Measurements from ENCODE around the gene C1QTNF9.
"Not testable (repeated sequence)": the region's sequence is repeated elsewhere in the genome, so short reads cannot be mapped to it uniquely, and the experiment has no call there.

Gene C1QTNF9

GRCh38 chr13:24309300-24309699 is at the start of gene C1QTNF9:
TSS of gene C1QTNF9 (plus strand) at chr13:24309580. CDS start at chr13:24316004, 6,424 bp downstream.
- not testable (repeated sequence) for DNase-seq (ENCODE audit: low read depth)

DNA sequence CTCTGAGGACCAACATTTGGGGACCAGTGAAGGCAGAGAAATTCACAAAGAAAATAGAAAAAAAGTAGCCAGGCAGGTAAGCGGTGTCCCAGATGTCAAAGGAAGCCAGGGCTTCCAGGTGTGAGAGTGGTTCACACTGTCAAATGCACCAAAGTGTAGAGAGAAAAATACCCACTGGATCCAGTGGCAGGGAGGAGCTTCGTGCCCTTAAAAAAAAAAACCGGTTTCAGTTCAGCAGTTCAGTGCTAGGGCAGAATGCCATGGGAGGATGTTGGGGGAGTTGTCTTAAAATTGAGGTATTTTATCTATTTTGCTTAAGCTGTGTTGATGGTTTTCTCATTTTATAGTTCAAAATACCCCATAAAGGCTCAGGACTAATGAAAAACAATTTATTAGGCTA is 47.8 kb upstream of the C1QTNF9 start:
- DNase-seq (ENCODE audit: low read depth), result no peak

DNA sequence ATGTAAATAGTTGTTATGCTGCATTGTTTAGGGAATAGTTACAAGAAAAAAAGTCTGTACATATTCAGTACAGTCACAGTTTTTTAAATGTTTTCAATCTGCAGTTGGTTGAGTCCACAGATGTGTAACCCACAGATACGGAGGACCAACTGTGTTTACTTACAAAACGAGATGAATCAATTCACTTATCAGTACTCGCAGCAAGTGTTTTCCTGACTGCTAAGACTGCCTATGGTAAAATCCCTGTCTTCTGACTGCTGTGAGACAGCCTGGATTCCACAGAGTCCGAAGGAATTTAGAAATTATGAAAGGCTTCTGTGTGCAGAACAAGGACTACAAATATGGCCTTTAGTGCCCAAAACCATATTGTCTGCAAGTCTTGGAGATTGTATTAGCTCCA is 45.7 kb upstream of the C1QTNF9 start:
- no peak for DNase-seq (ENCODE audit: low read depth)

DNA sequence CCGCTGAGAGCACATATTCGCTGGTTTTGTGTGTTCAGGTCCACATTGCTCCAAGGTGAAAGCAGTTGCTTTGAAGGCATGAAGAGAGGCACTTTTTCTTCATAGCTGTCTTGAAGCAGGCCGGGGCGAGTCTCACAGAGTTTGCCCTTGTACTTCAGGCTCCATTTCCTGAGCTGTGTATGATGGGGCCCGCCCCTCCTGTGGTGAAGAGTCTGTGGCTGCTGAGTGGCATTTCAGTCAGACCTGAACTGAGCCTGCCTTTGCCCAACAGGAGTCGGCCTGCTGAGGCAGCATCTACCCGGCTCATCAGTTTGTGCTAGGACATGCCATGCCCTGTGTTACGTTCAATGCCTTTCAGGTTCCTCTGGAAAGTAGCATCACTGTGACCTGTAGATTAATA is 44.4 kb upstream of the C1QTNF9 start:
- DNase-seq (ENCODE audit: low read depth), result no peak

- DNase-seq (ENCODE audit: low read depth), result no peak
Observed at GRCh38 chr13:24265453-24265852, 43.9 kb upstream of the C1QTNF9 start.

- no peak for DNase-seq (ENCODE audit: low read depth)
Observed at GRCh38 chr13:24267274-24267673, 42.1 kb upstream of the C1QTNF9 start.

GRCh38 chr13:24267801-24268200 is 41.6 kb upstream of the C1QTNF9 start:
- no peak for DNase-seq (ENCODE audit: low read depth)

DNA sequence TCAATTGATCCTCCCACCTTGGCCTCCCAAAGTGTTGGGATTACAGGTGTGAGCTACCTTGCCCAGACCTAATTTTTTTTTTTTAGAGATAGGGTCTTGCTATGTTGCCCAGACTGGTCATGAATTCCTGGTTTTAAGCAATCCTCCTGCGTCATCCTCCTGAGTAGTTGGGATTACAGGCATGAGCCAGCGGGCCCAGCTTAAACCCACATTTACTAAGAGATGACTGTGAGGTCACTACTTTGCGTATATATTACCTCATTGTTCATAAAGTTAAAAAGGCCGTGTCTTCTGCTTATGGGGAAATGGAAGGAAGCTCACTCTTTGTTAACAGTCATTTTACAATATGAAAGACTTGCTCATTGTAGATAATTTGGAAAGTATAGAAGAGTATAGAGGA is 39.6 kb upstream of the C1QTNF9 start:
- no peak for DNase-seq (ENCODE audit: low read depth)

DNA sequence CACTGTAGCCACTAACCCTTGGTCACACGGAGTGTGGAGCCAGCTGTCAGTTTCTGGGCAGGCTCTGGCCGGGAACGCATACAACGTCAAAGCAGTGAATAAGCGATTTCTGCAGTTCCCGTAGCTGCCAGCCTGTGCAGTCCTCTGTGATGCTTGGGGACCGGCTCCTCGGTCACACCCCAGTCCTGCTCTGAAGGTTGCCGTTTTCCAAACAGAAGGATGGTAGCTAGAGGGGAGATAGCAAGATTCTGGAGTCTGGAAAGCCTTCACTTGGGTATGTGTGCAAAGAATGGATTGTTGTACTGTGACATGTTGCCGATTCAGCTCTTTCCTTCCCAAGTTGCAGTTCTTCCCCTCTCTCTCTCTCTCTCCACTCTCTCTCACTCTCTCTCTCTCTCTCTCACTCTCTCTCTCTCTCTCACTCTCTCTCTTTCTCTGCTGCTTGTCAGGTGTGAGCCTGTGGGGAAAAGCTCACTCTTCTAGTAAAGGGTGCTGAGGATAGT is 38.7 kb upstream of the C1QTNF9 start:
- no peak for DNase-seq (ENCODE audit: low read depth)

DNA sequence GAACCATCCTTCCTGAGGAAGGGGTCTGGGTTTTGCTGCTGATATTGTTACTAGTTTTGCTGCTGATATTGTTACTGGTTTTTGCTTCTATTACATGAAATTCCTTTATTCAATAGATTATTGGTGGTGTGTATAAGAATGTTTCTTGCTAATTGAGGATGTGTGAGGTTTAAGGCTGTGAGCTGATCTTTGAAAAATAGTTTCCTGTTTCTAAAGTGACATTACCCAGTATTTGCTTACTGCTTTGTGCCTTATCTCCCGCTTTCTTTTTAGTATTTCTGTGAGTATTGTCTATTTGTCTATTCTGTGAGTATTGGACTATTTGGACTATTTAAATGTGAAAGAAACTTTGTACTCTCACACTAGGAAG is 38.2 kb upstream of the C1QTNF9 start:
- no peak for DNase-seq (ENCODE audit: low read depth)

GRCh38 chr13:24271601-24272451 is 37.6 kb upstream of the C1QTNF9 start:
- DNase-seq (ENCODE audit: low read depth), result no peak

GRCh38 chr13:24272452-24273161 is 36.8 kb upstream of the C1QTNF9 start:
- DNase-seq (ENCODE audit: low read depth), result no peak

DNA sequence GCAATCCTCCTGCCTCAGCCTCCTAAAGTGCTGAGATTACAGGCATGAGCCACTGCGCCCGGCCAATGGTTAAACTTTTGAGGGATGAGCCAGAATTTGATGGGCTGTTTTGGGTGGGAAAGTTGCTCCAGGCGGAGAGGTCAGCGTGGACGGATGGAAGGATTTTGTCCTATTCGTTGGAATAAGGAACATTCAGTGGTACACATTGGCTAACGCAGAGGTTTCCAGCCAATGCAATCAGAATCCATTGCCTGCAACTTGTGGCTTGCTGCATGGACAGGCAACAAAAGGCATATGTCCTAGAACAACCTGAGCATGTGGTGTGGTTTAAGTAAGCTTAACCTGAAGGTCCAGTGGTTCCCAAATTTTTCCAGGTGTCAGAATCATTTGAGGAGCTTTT is 35.5 kb upstream of the C1QTNF9 start:
- no peak for DNase-seq (ENCODE audit: low read depth)

- no peak for DNase-seq (ENCODE audit: low read depth)
Observed at GRCh38 chr13:24274452-24275021, 34.8 kb upstream of the C1QTNF9 start.

GRCh38 chr13:24275041-24275440 is 34.3 kb upstream of the C1QTNF9 start:
- no peak for DNase-seq (ENCODE audit: low read depth)

- DNase-seq (ENCODE audit: low read depth), result no peak
Observed at GRCh38 chr13:24276306-24276705, 33.1 kb upstream of the C1QTNF9 start.

DNA sequence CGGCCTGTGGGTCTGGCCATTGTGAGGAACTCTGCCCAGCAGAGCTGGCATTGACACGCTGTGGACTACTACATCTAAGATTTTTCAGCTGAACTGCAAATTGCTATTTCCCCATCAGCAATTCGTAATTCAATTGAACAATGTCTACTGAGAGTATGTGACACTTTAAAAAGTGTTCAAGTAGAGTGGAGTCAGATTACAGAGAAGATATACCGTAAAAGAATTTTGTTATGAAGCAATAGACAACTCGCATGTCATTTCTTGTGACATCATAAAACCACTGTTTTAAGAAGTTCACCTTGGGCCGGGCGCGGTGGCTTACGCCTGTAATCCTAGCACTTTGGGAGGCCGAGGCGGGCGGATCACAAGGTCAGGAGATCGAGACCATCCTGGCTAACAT is 32.5 kb upstream of the C1QTNF9 start:
- no peak for DNase-seq (ENCODE audit: low read depth)

DNA sequence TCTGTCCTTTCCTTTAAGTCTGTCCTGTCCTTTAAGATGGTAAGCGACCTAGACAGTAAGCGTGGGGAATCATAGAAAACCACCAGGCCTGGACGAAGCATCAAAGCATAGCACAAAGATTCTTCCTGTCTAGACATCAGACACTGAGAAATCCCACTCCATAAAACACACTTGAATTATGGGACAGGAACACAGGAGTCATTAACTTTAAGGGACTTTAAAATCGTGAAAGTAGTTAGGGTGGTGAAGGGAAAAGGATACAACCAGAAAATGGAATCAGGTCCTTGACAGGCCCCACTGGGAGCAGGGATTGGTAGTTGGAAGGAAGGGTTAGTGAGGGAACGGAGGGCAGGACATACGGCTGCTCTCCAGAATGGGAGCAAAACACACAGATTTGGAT is 31.6 kb upstream of the C1QTNF9 start:
- no peak for DNase-seq (ENCODE audit: low read depth)

DNA sequence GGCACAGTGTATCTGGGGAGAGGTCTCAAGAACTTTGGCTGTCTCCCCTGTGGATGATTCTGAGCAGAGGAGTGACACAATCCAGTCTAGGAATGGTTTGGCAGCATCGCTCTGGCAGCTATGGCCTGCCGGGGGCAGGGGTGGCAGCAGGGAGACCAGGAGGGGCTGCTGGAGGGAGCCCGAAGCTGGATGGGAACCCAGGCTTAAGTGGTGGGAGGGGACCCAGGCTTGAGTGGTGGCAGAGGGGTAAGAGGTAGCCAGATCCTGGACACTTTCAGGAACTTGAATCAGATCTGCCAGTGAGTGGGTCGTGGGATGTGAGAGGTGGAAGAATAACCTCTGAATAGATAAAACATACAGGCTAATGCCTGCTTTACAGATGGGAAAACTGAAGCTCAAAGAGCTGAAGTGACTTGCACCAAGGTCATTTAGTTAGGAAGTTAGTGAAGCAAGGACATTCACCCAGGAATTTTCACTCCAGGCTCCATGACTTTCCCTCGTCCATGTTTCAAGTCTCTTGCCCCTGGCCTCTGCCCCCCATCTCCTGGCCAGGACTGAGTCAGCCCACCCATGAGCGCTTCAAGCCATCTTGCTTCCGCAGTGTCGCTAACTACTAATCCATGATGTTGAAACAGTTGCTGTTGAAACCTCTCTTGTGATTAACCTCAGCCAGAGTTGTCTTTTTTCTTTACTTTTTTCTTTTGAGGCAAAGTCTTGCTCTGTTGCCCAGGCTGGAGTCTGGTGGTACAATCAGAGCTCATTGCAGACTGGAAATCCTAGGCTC is 29.9 kb upstream of the C1QTNF9 start:
- no peak for DNase-seq (ENCODE audit: low read depth)

- no peak for DNase-seq (ENCODE audit: low read depth)
Observed at GRCh38 chr13:24280720-24281119, 28.7 kb upstream of the C1QTNF9 start.

- DNase-seq (ENCODE audit: low read depth), result no peak
Observed at GRCh38 chr13:24281188-24282008, 28.0 kb upstream of the C1QTNF9 start.

All from HS-27A (cell line).